Astrocyte of the spinal cord (primary cell): ENCODE results near the gene LRRC7.

Experiments
- DNase-seq: peaks from one replicate; pipeline ENCODE4 v3.0.0; 2011; ENCODE audit warnings: low read depth, low spot score
- H3K4me3 ChIP-seq: 2 replicates; pipeline ENCODE4 v1.5.1; 2011; ENCODE audit warnings: low read depth, mild to moderate bottlenecking, low read length, moderate library complexity
- CTCF ChIP-seq: IDR thresholded peaks from 2 replicates; pipeline ENCODE4 v1.5.1; 2012; ENCODE audit warnings: low read depth, mild to moderate bottlenecking, low read length, inconsistent platforms
- in situ Hi-C: cut with HindIII; loops from 2 replicates; pipeline ENCODE4 v1.10.0; 2017; ENCODE audit warnings: low sequenced_read_pairs

Gene LRRC7

GRCh38 chr1:69752831-69753230 lies 185.1 kb downstream of the LRRC7 start:
- in situ Hi-C loops: no loop called here
- DNase-seq: no peak
- no peak for TF ChIP-seq CTCF
- H3K4me3 ChIP-seq: no peak overlapping the region

GRCh38 chr1:69754521-69754920 lies 186.8 kb downstream of the LRRC7 start:
- no peak overlapping the region for H3K4me3 ChIP-seq
- in situ Hi-C loops: no loop called here
- no peak for TF ChIP-seq CTCF
- DNase-seq: no peak

GRCh38 chr1:69755647-69756046 lies 187.9 kb downstream of the LRRC7 start:
- no peak overlapping the region for H3K4me3 ChIP-seq
- TF ChIP-seq CTCF: no peak
- in situ Hi-C loops: no loop called here
- DNase-seq: no peak

GRCh38 chr1:69765951-69766350 lies 198.2 kb downstream of the LRRC7 start:
- DNase-seq: no peak
- TF ChIP-seq CTCF: no peak
- in situ Hi-C loops: no loop called here
- no peak overlapping the region for H3K4me3 ChIP-seq

GRCh38 chr1:69766431-69767180 lies 198.9 kb downstream of the LRRC7 start:
- in situ Hi-C loops: no loop called here
- no peak for TF ChIP-seq CTCF
- no peak overlapping the region for H3K4me3 ChIP-seq
- no peak for DNase-seq

- no peak for TF ChIP-seq CTCF
- in situ Hi-C loops: no loop called here
- no peak overlapping the region for H3K4me3 ChIP-seq
- DNase-seq: no peak
Observed at GRCh38 chr1:69776555-69776954, 208.8 kb downstream of the LRRC7 start.

GRCh38 chr1:69777423-69777822 lies 209.7 kb downstream of the LRRC7 start:
- no peak for TF ChIP-seq CTCF
- no peak overlapping the region for H3K4me3 ChIP-seq
- DNase-seq: no peak
- in situ Hi-C loops: no loop called here
